NCI-H69 (cell line): ENCODE results near the gene SLC6A17.

Experiments
- DNase-seq: peaks from one replicate; lab custom pipeline; 2025; lab: John Stamatoyannopoulos, UW

Gene SLC6A17

GRCh38 chr1:110242062-110242461 lies 91.8 kb downstream of the SLC6A17 start:
- DNase-seq, result peak; percentile 5

DNA sequence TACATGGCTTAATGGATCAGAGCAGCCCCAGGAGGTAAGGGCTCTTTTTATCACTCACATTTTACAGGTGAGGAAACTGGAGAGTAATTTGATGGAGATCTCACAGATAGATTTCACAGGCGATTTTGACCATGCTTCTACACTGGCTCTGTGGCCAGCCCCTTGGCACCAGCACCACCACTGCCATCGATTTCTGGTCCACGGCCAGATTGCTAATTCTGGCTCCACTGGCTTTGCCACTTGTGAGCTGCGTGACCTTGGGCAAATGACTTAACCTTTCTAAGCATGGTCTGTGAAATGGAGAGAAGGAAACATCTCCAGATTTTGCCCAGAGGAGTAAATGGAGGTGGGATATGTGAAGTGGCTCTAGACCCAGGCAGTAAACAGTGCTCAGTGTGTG lies 92.4 kb downstream of the SLC6A17 start:
- DNase-seq, result no peak

DNA sequence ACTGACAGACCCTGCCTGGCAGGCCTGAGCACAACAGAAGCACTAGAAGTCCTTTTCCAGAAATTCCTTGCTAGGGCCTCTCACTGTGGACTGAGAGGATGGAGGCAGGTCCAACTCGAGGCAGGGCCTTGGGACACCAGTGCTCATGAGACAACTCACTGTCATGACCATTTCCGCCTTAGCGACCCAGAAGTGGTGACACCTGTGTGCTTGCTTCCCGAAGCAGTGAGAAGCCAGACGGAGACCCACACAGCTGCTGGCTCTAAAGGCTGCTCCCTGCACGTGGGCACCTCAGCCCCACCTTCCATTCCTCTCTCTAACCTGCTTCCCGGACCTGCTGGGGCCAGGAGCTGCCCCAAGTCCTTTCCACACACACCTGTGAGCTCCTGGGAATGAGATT lies 92.9 kb downstream of the SLC6A17 start:
- peak; percentile 70 for DNase-seq

DNA sequence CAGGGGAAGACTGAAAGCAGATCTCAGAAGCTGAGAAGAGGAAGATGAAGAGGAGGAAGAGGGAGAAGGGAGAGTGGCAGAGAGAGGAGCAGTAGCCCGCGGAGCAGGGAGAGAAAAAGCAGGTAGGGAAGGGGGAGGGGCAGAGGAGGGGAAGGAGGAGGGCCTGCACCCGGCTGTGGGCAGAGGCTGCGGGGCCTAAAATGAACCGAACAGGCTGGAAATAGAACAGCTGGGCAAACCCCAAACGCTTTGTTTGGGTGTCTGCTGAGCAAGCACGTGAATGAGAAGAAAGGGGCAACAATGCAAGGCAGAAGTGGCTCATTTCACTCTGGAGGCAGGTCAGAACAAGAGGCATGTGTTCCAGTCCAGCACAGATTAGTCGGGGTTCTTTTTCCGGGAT lies 93.3 kb downstream of the SLC6A17 start:
- peak; percentile 81 for DNase-seq

- no peak for DNase-seq
These were observed 95.8 kb downstream of the SLC6A17 start for GRCh38 chr1:110245876-110246620.

DNA sequence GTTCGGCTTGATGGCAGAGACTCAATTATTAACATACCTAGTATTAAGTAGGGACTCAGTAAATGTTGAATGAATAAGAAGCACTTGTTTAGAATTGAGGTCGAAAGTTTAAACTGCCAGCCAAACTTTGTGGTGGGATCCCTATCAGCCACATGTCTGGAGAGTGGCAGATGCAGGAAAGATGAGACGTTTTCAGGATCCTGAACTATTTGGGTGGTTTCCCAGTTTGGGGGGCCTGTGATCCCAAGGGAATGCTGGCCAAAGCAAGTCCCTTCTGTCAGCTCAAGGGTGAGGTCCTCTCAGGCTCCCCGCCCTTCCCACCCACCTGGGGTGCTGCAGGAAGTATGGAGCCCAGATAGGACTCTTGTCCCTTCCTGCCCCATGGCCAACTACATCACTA lies 98.5 kb downstream of the SLC6A17 start:
- DNase-seq, result no peak

DNA sequence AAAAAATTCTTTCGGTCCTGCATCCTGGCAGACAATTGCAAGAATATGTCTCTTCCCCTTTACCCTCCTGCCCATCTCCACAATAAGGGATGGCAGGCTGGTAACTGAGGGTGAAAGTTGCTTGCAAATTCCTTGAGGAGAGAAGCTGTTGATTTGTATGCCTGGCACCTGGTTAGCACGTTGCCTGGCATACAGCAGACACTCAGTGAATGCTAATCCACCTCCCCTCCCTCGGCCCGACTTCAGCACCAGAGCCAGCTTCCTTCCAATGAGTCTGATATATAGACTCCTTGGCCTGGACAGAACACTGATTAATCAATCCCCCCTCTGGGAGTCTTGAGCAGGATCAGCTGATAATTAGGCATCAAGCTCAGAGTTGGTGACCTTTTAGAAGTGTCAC lies 99.0 kb downstream of the SLC6A17 start:
- DNase-seq, result no peak

GRCh38 chr1:110250008-110250407 lies 99.7 kb downstream of the SLC6A17 start:
- DNase-seq, result no peak

DNA sequence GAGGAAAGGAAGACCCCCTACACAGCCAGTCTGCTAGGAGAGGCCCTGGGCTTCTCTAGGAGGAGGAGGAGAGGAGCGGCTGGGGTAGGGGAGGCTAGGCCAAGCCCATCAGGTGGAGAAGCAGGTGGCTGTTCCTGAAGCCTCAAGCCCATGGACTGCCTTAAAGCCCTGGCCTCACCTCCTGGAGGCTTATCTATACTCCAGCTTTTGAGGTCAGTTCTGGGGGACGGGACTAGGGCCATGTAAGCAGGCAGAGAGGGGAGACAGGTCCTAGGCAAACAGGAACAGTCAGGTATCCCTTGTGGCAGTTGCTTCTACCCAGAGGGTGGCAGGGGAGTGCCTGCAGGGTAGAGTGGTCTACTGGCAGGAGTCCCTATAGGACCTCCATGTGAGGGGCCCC lies 100.5 kb downstream of the SLC6A17 start:
- DNase-seq, result no peak
